Amniotic stem cell (primary cell): Measurements from ENCODE around the gene PSMD1.
"Not testable (repeated sequence)": the region's sequence is repeated elsewhere in the genome, so short reads cannot be mapped to it uniquely, and the experiment has no call there.

ENCODE experiments used
- DNase-seq: peaks from one replicate; lab custom pipeline; 2025; lab: John Stamatoyannopoulos, UW

PSMD1 gene

DNA sequence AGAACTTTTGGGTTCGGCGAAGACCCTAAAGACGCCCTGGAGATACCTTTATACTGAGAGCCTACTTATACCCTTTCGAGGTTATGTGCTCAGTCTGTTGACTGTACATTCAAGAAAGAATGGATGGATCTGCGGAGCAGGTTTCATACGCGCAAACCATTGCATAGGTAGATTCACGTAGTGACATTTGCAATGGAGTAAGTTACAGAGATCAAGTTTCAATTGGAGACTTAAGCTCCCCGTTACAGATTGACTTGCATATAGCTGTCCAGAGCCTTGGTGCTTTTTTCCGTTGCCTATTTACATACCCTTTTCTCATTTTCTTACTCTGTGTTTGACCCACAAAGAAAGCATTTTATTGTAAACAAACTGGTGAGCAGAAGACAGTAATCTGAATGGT is 923 bp downstream of the PSMD1 start:
- no peak for DNase-seq

DNA sequence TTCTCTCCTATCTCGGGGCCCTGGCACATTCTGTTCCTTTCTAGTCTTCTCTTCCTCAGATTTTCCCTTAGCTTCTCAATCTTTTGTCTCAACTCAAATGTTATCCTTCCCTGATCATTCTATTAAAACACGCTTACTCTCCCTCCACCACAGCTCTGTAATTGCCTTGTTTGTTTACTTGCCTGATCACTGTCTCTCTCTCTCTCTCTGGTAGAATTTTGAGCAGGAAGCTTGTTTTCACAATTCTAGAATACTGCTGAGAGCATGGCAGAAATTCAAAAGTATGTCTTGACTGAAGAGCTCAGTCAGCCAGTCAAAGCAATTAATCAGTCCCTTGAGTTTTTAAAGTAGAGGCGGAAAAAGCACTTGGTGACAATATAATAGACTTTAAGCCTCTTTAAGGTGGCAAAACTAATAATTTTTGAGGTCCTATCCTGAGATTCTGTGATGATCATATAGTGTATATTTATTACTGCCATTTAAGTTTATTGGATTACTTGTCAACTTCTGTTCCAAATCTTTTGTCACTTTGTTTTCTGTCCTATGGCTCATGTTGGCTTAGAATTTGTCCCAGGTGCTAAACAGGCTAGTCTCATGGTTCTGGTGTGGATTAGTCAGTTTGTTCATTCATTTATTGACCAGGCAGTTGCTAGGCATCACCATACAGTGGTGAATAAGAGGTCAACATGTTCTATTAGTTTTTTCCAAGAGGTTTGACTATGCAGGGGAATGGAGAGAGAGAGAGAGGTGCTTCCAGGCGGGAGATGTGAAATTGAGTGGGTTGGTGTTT is 2.3 kb downstream of the PSMD1 start:
- no peak for DNase-seq

DNA sequence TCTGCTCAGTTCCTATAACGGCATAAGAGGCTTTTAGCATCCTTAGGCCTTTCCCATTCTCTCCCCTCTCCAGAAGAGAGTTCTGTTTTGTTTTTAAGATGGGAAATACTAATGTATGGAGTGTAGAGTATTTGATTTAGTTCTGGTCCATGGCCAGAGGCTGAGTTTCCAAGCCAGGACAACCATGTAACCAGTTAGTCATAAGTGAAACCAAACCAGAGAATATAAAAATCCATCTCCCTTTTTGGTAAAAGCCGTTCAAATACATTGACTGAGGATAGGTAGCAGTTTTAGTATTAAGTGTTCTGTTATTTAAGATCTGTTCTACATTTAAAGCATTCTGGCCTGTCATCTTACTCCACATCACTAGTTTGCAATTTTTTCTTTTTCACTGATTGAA is 3.1 kb downstream of the PSMD1 start:
- no peak for DNase-seq

DNA sequence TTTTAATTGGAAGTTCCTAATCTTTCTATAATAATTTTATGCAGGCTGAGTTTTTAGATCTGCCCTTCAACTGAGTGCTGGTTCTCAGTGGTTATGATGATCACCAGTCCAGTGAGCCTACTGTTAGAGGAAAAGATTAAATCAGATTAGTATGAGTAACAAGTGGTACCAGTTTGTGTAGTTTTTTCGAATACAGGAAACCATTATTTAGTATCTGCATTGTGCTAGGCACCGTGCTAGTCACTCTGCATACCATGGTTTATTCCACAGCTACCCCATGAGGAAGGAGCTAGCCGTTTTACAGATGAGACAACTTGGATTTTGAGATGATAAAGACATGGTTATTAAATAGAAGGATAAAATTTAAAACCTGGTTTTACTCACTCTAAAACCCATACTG is 6.1 kb downstream of the PSMD1 start:
- DNase-seq = no peak

DNA sequence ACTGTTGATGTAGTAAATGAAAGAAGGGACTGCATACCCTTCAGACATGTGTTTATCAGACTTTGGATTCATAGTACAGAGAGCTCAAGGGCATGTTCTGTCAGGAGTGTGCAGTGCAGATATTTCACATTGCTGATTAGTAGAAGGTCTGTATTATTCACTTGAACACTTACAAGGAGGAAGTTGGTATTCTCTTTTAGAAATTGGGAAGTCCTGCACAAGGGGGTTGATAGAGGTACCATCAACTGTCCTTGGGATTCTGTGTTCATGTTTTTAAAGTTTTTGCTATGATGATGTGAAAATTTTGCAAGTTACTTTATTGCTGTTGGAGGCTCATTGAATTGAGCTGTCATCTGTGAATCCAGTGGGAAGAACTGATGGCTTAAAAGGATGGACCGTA is 6.7 kb downstream of the PSMD1 start:
- no peak for DNase-seq

DNA sequence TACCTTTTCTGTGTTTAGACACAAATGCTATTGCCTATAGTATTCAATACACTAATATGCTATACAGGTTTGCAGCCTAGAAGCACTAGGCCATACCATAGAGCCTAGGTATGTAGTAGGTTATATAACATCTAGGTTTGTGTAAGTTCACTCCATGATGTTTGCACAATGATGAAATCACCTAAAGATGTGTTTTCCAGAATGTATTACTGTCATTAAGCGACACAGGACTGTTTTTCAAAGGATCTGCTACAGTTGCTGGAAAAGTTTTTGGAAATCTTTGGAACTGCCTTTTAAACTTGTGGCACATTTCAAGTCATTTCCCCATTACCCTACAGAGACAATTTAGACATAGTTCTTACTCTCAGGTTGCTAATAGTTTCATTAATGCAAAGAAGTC is 9.3 kb downstream of the PSMD1 start:
- DNase-seq = no peak

DNA sequence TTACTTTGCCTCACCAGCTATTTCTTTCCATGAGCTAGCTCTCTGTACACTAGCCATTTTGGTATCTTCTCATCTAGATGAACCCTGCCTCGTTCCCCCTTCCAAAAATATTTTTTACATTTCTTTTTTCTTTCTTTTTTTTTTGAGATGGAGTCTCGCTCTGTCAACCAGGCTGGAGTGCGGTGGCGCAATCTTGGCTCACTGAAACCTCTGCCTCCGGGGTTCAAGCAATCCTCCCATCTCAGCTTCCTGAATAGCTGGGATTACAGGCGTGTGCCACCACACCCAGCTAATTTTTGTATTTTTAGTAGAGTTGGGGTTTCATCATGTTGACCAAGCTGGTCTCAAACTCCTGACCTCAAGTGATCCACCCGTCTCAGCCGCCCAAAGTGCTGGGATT is 10.9 kb downstream of the PSMD1 start:
- DNase-seq = not testable (repeated sequence)

DNA sequence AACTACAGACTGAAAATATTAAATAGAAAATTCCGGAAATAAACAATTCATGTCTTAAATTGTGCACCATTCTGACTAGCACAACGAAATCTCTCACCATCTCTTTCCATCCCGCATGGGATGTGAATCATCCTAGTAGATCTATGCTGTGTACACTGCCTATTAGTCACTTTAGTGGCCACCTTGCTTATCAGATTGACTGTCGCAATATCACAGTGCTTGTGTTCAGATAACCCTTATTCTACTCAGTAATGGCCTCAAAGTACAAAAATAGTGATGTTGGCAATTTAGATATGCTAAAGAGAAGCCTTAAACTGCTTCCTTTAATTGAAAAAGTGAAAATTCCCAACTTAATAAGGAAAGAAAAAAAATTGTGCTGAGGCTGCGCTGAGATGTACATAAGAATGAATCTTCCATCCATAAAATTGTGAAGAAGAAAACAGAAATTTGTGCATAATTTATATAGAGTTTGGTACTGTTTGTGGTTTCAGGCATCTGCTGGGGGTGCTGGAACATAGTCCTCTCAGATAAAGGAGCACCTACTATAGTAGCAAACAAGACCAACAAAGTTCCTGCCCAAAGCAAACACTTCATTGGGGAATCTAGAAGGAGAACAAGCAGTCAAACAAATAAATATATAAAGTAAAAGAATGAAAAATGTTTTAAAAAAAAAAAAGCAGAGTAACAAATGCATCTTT is 12.0 kb downstream of the PSMD1 start:
- no peak for DNase-seq

DNA sequence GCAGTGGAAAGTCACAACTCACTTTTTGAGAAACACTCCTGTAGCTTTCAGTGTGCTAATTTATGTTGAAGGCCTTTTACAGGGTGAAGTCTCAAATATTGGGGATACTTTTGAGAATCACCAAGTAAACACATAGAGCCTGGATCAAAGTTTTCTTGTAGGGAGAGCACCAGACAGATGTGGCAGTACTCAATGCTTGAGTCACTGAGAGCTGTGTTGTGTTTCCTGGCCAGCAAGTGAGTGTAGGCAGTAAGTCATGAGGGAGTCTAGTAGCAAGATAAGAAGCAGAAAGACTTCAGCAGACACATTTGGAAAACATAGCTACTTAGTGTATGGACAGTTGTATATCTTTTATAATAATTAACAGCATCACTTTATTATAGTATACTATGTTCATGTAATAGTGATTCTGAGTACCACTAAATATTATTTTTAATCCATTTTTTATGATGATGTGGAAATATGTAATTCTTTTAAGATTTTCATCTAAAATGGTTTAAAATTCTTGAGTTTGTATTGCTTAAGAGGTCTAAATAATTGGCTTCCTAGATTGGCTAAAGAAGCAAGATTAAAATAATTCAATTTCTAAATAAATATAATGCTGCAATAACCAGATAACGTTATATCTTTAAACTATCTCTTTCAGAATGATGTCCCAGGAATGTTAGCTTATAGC is 12.8 kb downstream of the PSMD1 start:
- no peak for DNase-seq

DNA sequence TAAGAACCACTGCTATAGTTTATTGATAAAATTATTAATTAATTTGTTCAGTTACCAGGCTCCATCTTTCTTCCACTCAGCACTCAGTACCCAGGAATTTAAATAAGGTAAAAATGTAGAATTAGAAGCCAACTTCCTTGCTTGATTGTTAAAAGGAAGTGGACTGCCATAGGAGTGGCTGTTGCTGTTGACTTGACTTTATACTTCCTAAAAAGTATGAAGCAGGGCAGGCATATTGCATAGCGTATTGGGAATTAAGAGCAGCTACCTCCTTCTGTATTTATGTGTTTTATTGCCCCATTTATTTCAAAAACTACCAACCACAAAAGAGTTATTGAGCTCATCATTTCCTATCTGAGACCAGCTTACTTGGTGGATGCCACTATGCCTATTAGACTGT is 27.9 kb downstream of the PSMD1 start:
- DNase-seq = no peak

DNA sequence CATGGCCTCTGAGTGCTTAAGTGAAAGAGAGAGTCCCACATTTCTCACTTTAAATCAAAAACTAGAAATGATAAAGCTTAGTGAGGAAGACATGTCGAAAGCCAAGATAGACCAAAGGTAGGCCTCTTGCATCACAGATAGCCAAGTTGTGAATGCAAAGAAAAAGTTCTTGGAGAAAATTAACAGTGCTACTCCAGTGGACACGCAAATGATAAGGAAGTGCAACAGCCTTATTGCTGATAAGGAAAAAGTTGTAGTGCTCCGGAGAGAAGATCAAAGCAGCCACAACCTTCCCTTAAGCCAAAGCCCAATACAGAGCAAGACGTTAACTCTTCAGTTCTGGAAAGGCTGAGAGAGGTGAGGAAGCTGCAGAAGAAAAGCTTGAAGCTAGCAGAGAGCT is 32.1 kb downstream of the PSMD1 start:
- no peak for DNase-seq

DNA sequence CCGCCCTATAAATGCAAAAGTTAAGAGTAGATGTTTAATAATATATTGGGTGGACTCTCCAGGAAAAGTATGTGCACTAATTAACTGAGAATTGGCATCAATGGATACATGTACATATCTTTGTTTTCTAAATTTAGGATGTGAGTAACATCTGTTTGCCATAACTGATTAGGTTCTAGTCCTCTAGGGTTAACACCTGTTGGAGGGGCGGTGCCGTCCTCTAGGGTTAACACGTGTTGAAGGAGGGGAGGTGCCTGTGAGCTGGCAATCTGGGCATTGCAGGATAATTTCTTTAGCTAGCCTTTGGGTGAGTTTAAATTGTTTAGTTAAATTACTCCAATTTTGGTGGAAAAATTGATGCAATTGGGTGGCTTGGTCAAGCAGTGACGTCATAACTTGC is 37.3 kb downstream of the PSMD1 start:
- no peak for DNase-seq

DNA sequence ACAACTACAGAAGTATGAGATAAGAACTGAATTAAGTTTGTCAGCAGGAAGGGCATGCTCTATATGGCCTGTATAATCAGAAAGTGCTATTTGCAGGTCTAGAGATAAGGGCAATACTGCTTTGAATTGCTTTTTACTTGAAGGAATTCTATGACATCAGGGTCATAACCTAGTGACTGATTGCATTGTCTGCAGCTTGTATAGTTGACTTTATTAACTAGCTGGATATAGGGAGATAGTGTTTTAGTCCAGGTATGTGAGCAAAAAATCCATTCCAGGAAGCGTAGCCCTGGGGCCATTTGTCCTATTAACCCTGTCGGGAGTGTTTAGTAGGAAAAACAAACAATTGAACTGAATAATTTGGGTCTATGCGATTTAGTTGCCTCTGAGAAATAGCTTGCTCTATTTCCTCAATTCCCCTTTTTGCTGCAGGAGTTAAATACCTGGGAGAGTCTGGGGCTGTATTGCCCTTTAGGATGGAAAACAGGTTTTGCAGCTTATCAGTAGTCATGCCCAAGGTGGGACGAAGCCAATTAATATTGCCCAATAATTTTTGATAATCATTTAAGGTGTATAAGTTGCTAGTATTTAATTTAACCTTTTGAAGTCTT is 38.2 kb downstream of the PSMD1 start:
- no peak for DNase-seq

DNA sequence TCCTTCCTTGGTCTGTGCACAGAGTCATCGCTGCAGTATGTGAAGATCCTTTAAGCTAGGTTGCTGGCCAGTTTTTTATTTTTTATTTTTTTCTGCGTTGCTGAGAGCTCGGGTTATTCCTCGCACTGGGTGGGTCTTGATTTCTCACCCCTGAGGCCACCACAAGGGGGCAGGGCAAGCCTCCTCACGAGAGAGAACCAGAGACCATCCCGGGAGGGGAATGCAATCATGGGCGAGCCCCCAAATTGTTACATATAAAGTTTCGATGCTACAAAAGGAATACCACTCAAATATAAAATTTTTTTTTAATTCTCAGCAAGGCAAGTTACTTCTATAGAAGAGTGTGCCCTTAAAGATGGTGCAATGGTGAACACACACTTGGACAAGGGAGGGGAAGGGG is 43.3 kb downstream of the PSMD1 start:
- DNase-seq = no peak

DNA sequence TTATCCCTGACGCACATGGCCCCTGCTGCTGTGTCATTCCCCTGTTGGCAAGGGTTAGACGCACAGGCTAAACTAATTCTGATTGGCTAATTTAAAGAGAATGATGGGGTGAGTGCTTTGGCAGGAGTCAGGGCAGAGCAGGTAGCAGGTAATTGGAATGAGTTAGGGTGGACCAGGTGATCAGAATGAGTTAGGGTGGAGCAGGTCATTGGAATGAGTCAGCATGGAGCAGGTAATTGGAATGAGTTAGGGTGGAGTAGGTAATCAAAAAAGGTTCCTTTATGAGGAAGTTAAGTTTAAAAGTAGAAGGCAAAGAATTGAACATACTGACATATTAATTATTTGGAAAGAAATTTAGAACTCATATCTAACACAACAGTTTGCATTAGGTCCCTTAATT is 43.7 kb downstream of the PSMD1 start:
- not testable (repeated sequence) for DNase-seq

DNA sequence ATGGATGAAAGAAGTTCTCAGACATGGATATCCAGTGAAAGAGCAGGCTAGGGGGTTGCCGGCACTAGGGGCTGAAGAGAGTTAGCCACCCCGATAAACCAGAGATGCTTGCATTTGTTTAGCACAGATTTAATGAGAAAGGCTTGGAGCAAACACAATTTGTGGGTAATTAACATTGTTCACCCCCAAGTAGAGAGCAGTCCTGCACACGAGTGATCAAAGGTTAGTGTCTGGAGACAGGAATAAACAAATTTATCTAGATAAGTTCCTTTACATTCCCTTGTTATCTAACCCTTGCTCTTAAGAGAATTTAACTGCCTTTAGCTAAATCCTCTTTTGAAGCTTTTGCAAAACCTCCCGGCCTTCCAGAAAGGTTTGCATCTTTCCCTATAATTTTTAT is 44.3 kb downstream of the PSMD1 start:
- DNase-seq = no peak

DNA sequence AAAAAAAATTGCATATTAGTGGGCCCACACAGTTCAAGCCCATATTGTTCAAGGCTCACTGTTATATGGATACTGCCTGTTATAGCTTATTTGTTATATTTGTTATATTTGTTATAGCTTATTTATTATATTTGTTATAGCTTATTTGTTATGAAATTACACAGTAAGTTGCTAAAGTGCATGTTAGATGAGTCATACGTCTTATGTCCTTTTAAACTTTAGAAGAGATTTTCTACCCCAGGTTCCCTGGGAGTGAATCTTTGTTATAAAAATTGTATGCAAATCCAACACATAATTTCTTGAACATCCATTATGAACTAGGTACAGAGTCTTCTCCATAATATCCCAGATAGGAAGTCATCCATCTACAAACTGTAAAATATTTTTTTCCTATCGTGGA is 46.1 kb downstream of the PSMD1 start:
- DNase-seq = no peak

DNA sequence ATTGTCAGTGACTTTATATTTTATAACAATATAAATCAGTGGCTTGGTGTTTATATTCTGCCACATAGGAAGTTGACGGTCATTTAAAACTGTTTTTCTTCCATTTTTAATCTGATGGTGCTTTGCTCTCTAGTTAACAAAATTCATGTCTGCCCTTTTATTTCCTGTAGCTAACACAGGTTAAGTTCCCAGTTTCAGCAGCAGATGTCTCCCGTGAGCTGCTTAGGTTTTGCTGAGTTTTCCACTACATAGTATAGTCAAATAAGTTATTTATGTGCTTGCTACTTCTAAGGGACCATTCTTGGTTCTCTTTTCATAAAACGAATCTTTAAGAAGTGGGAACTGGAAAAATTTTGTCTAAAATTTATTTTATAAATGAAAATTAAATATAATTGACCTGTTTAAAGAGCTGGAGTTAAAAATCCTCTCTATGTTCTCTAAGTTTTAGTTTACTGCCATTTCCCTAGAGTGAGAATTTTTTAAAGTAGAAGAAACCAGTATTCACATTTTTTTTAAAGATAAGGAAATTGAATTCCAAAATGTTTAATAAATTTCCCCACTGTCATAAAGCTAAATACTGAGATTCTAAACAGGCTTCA is 47.5 kb downstream of the PSMD1 start:
- peak; percentile 41 for DNase-seq

DNA sequence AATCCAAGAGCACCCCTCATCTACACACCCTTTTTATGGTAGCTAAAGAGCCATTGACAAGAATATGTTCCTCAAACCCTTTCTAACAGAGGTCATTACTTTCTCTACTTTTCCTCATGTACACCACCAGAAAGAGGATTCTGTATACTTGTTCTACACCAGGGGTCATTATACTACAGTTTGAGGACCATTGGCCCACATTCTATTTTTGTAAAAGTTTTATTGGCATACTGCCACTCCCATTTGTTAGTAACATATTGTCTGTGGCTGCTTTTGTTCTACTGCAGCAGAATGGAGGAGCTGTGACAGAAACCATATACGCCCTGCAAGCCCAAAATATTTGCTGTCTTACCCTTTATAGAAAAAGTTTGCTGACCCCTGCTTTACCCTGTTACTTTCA is 53.9 kb downstream of the PSMD1 start:
- no peak for DNase-seq

DNA sequence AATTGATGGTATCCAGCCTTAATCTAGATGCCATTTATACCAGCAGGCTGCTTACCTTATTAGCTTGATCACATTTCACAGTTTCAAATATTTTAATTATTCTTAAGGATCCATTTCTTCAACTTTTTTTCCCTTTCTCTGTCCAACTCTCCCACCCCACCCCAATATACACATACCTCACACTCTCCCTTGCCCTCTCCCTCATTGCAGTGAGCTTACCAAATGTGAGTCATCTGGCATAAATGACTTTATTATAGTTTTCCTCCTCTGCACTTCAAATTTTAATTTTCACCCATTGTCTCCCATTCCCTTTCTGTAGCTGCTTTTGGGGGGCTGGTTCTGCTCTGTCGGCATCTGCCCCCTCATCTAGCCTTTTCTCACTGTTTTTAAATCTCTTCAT is 55.3 kb downstream of the PSMD1 start:
- DNase-seq = no peak

DNA sequence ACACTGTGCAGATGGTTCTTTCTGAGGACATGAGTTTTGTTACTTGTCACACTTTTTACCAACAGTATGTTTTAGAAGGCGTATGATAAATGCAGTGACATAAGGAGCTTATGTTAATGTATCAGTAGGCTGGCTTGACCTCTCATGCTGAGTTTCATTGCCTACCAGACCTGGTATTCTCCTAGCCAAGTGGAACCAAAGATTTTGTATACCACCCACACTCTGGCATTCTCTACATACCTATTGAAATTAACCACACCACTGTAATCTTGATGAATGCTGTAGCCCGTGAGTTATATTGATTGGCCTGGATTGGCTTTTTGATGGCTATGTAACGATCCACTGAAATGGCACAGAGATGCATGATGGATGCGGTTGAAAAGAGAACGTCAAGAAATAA is 56.8 kb downstream of the PSMD1 start:
- no peak for DNase-seq

DNA sequence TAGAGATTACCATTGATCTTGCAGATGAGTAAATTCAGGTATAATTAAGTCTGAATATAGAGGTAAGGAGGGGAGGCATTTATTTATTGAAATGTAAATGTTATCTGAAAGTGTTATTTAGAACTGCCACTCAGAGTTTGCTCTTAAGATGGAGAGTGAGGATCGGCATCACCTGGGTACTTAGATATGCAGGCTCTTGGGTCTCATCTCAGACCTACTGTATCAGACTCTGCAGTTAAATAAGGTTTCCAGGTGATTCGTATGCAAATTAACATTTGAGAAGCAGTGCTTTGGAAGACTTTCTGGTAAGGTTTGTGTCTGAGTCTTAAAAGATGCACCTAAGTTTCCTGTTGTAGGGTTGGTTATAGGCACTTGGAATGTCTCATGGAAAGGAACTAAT is 59.0 kb downstream of the PSMD1 start:
- DNase-seq = no peak
